Activated CD8-positive, alpha-beta memory T cell treated with anti-CD3 and anti-CD28 coated beads, Interleukin-2, amount 50 U/mL, for 48 hours (primary cell): ENCODE results near the gene ANKRD6.
"Not testable (repeated sequence)": the region's sequence is repeated elsewhere in the genome, so short reads cannot be mapped to it uniquely, and the experiment has no call there.

Experiments
- DNase-seq: peaks from one replicate; pipeline ENCODE4 v3.0.0-alpha.2; 2020

Gene ANKRD6

GRCh38 chr6:89432875-89433251 lies at the start of gene ANKRD6:
Gene ANKRD6 (plus strand): TSS chr6:89433152. CDS start chr6:89566977, 133,825 bp downstream.
- DNase-seq: peak; percentile 98

GRCh38 chr6:89385156-89385667 lies 47.7 kb upstream of the ANKRD6 start:
- no peak for DNase-seq

- DNase-seq: no peak
Measured at GRCh38 chr6:89385846-89386245, 47.1 kb upstream of the ANKRD6 start.

GRCh38 chr6:89386917-89387491 lies 45.9 kb upstream of the ANKRD6 start:
- DNase-seq: no peak

GRCh38 chr6:89387516-89388201 lies 45.3 kb upstream of the ANKRD6 start:
- no peak for DNase-seq

GRCh38 chr6:89388846-89389245 lies 44.1 kb upstream of the ANKRD6 start:
- DNase-seq: no peak

- DNase-seq: no peak
Measured at GRCh38 chr6:89392823-89393222, 40.1 kb upstream of the ANKRD6 start.

GRCh38 chr6:89393659-89394058 lies 39.3 kb upstream of the ANKRD6 start:
- DNase-seq: no peak

- DNase-seq: not testable (repeated sequence)
Measured at GRCh38 chr6:89397884-89398283, 35.1 kb upstream of the ANKRD6 start.

GRCh38 chr6:89398762-89399525 lies 34.0 kb upstream of the ANKRD6 start:
- no peak for DNase-seq

GRCh38 chr6:89400050-89400449 lies 32.9 kb upstream of the ANKRD6 start:
- DNase-seq: no peak

- DNase-seq: no peak
Measured at GRCh38 chr6:89400912-89401399, 32.0 kb upstream of the ANKRD6 start.

GRCh38 chr6:89402776-89403175 lies 30.2 kb upstream of the ANKRD6 start:
- DNase-seq: no peak

GRCh38 chr6:89404512-89404911 lies 28.4 kb upstream of the ANKRD6 start:
- DNase-seq: no peak

GRCh38 chr6:89406141-89406540 lies 26.8 kb upstream of the ANKRD6 start:
- DNase-seq: no peak

- no peak for DNase-seq
Measured at GRCh38 chr6:89409461-89410035, 23.4 kb upstream of the ANKRD6 start.

GRCh38 chr6:89410231-89410761 lies 22.7 kb upstream of the ANKRD6 start:
- no peak for DNase-seq

GRCh38 chr6:89410788-89411144 lies 22.2 kb upstream of the ANKRD6 start:
- DNase-seq: no peak

- peak; percentile 68 for DNase-seq
Measured at GRCh38 chr6:89411145-89412070, 21.5 kb upstream of the ANKRD6 start.

- DNase-seq: peak; percentile 78
Measured at GRCh38 chr6:89412071-89413005, 20.6 kb upstream of the ANKRD6 start, which contains the start of gene RRAGD. Gene RRAGD (minus strand): TSS chr6:89412273. CDS start chr6:89411993, 280 bp downstream.

GRCh38 chr6:89413006-89413400 lies 19.9 kb upstream of the ANKRD6 start:
- DNase-seq: no peak
